ENCODE results near the gene POFUT2. TPM values are rescaled to one million over a fixed set of nuclear protein-coding genes. Genes with fewer than 3 reads are reported as not detected.

POFUT2 gene
- total RNA-seq, 2 experiments from 2014 or later: 14.4 to 15.9 TPM

DNA sequence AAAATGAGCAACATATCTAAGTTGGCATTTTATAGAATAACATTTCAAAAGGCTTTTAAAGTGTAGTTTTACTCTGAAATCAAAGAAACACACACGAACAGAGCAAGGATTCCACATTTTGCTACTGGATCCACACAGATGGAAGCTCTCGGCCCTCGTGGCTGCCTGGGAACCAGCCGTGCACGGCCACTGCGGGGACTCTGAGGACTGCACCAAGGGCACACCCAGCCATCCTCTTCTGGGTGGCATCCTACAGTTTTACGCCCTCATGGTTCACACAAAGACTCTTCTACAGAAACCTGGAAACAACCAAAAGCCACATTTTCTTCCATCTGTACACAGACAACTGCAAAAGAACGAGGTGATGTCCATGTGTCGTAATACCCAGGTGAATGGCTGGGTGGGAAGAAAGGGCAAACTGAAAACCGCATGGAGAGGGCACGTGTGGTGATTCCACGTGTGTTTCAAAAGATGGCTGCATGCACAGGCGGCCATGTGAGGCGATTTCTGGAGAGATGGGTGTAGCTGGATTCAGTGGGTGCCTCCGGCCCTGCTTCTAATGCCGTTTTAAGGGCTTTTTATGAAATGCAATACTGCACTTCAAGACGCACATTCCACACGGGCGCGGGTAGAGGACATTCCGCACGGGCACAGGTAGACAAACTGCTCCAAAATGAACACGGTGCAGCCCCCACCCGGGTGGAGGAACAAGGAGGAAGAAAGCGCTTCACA, 8.1 kb downstream of the POFUT2 start:
- intact Hi-C loops (cut with micrococcal nuclease): no loop called here
- no peak overlapping the region for H3K27ac Mint-ChIP-seq
- DNase-seq: no peak
- H3K4me3 Mint-ChIP-seq: no peak overlapping the region
- no peaks in the 10 kb centered on the region for H3K4me1 Mint-ChIP-seq (ENCODE audit: low read depth)
- peaks cover 22% of the 10 kb centered on the region for H3K36me3 Mint-ChIP-seq (ENCODE audit: low read depth)
- H3K9me3 Mint-ChIP-seq: no peaks in the 10 kb centered on the region
- CTCF ChIA-PET: no interaction called here
- no peaks in the 10 kb centered on the region for H3K27me3 Mint-ChIP-seq (ENCODE audit: low read depth)

DNA sequence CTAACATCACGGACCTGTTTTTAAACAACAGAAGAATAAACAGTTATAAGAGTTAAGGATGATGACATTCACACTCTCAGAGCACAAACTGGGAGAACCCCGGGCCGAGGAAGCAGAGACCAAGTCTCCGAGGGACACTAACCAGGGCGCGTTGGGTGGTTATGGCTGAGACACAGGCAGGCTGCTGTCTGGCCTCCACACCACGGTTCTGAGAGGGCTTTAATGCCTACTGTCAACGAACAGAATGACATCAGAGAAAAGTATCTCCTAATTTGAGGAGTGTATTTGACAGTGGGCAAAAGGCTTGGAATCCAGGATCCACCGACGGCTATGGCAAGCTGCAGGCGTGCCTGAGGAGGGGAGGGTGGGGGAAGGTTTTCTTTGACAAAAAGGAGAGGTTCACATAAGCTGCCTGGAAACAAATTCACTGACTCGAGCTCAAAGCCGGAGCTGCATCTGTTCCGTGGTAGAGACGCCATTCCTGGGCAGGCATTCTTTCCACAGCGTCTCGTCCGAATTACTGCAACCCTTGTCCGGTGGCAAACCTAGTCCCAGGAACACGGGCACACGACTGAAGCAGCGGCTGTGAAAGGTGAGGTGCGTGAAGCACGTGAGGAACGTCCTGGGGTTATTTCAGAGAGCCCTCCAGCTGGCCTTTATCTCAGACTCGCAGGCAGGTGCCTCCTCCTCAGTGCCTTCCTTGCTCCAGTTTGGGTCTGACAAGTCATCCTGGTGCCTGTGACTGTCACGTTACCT, 9.4 kb downstream of the POFUT2 start:
- Mint-ChIP-seq H3K27me3 (ENCODE audit: low read depth) (no peaks in the 10 kb centered on the region), H3K9me3 (no peaks in the 10 kb centered on the region), H3K36me3 (ENCODE audit: low read depth) (peaks cover 20% of the 10 kb centered on the region), H3K27ac (no peak overlapping the region), H3K4me3 (no peak overlapping the region), H3K4me1 (ENCODE audit: low read depth) (no peaks in the 10 kb centered on the region)
- CTCF ChIA-PET: no interaction called here
- intact Hi-C loops (cut with micrococcal nuclease): no loop called here
- DNase-seq: no peak

- Mint-ChIP-seq H3K36me3 (ENCODE audit: low read depth) (peaks cover 20% of the 10 kb centered on the region), H3K27ac (no peak overlapping the region), H3K4me1 (ENCODE audit: low read depth) (no peaks in the 10 kb centered on the region), H3K4me3 (no peak overlapping the region), H3K27me3 (ENCODE audit: low read depth) (no peaks in the 10 kb centered on the region), H3K9me3 (no peaks in the 10 kb centered on the region)
- CTCF ChIA-PET: no interaction called here
- intact Hi-C loops (cut with micrococcal nuclease): no loop called here
- no peak for DNase-seq
Measured at GRCh38 chr21:45277101-45278045, 10.3 kb downstream of the POFUT2 start.

GRCh38 chr21:45276596-45276995, 11.1 kb downstream of the POFUT2 start:
- H3K4me1 Mint-ChIP-seq (ENCODE audit: low read depth): no peaks in the 10 kb centered on the region
- intact Hi-C loops (cut with micrococcal nuclease): no loop called here
- H3K27ac Mint-ChIP-seq: no peak overlapping the region
- CTCF ChIA-PET: interaction anchor here (0.9 kb wide), 1 partner anchor 108 kb away, joined by 3 read pairs; no protein-coding TSS in a partner anchor
- DNase-seq: peak; percentile 2
- no peaks in the 10 kb centered on the region for H3K27me3 Mint-ChIP-seq (ENCODE audit: low read depth)
- peaks cover 19% of the 10 kb centered on the region for H3K36me3 Mint-ChIP-seq (ENCODE audit: low read depth)
- H3K4me3 Mint-ChIP-seq: no peak overlapping the region
- H3K9me3 Mint-ChIP-seq: no peaks in the 10 kb centered on the region

- Mint-ChIP-seq H3K4me1 (ENCODE audit: low read depth) (peaks cover 15% of the 10 kb centered on the region), H3K4me3 (no peak overlapping the region), H3K27ac (no peak overlapping the region), H3K9me3 (no peaks in the 10 kb centered on the region), H3K27me3 (ENCODE audit: low read depth) (no peaks in the 10 kb centered on the region), H3K36me3 (ENCODE audit: low read depth) (peaks cover 18% of the 10 kb centered on the region)
- no peak for DNase-seq
- CTCF ChIA-PET: interaction anchor here (1.3 kb wide), 1 partner anchor 20 kb away, joined by 6 read pairs; no protein-coding TSS in a partner anchor
- intact Hi-C loops (cut with micrococcal nuclease): no loop called here
Measured at GRCh38 chr21:45270306-45270821, 17.3 kb downstream of the POFUT2 start.

DNA sequence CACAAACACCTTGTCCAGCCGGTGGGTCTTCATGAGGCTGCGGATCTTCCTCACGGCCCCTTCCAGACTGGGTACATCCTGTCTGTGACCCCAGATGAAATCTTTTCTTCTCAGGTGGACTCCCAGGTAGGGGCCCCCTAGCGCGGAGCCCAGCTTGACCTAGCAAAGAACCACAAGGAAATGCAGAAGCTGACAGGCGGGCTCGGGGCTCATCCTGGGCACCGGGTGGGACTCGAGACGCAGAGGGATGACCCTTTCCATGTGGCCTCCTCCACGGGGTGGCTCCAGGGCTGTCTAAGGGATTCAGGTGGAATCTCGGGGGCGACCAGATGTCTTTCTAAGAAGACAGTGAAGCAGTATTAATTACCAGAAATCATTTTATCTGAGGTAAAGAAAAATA, 17.8 kb downstream of the POFUT2 start:
- no peak overlapping the region for H3K27ac Mint-ChIP-seq
- peaks cover 18% of the 10 kb centered on the region for H3K36me3 Mint-ChIP-seq (ENCODE audit: low read depth)
- CTCF ChIA-PET: no interaction called here
- no peaks in the 10 kb centered on the region for H3K27me3 Mint-ChIP-seq (ENCODE audit: low read depth)
- H3K4me3 Mint-ChIP-seq: no peak overlapping the region
- H3K9me3 Mint-ChIP-seq: no peaks in the 10 kb centered on the region
- intact Hi-C loops (cut with micrococcal nuclease): no loop called here
- H3K4me1 Mint-ChIP-seq (ENCODE audit: low read depth): peaks cover 15% of the 10 kb centered on the region
- DNase-seq: no peak

DNA sequence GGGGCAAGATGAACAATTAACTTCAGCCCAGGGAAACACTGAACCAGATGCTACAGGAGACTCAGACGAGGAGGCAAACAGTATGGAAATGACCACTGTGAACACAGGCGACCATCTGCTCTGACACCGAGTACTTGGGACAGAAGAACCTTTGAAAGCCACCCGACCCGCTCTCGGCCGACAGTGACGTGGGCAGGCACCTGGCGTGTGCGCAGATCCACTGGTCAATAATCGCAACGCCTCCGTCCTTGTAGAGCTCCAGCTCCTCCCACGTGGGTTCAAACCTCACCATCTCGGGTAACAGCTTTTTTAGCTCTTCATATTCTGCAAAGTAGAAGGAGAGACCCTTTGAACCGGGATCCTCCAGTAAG, 20.3 kb downstream of the POFUT2 start:
- CTCF ChIA-PET: no interaction called here
- Mint-ChIP-seq H3K27me3 (ENCODE audit: low read depth) (no peaks in the 10 kb centered on the region), H3K4me1 (ENCODE audit: low read depth) (peaks cover 15% of the 10 kb centered on the region), H3K27ac (no peak overlapping the region), H3K4me3 (no peak overlapping the region), H3K36me3 (ENCODE audit: low read depth) (peaks cover 18% of the 10 kb centered on the region), H3K9me3 (no peaks in the 10 kb centered on the region)
- intact Hi-C loops (cut with micrococcal nuclease): no loop called here
- no peak for DNase-seq

DNA sequence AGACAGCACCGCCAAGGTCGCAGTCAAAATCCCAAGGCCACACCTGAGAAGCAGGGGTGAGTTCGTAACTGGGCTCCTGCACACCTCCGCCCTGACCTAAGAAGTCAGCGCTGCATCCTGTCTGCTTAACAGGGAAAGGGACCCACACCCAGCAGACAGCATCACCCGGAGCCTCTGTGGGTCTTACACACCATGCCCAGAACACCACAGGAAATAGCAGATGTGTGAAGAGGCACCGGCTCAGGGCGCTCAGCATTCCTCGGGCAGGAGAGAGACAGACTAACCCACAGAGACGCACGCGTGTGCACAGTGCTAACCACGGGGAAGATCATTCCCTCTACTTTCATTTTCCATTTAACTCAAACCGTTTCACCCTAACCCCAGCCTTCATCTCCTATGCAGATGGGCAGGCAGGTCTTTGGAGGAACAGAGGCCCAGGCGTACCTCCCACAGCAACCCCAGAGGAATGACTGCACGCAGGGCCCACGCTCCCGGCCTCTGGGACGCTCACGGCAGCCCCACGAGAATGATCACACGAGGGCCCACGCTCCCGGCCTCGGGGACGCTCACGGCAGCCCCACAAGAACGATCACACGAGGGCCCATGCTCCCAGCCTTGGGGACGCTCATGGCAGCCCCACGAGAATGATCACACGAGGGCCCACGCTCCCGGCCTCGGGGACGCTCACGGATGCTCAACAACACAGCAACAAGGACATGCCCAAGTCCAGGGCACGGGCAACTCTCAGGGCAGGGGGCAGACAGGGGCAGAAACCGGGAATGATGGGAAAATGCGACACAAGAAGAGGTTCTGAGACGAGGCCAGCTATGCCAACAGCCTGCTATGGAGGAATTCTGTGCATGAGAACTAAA, 20.9 kb downstream of the POFUT2 start:
- peak overlapping the region; percentile 16 for H3K27ac Mint-ChIP-seq
- intact Hi-C loops (cut with micrococcal nuclease): no loop called here
- DNase-seq: peak; percentile 40
- H3K4me1 Mint-ChIP-seq (ENCODE audit: low read depth): peaks cover 15% of the 10 kb centered on the region
- no peak overlapping the region for H3K4me3 Mint-ChIP-seq
- H3K27me3 Mint-ChIP-seq (ENCODE audit: low read depth): no peaks in the 10 kb centered on the region
- H3K9me3 Mint-ChIP-seq: no peaks in the 10 kb centered on the region
- CTCF ChIA-PET: no interaction called here
- peaks cover 18% of the 10 kb centered on the region for H3K36me3 Mint-ChIP-seq (ENCODE audit: low read depth)

GRCh38 chr21:45265721-45266517, 21.8 kb downstream of the POFUT2 start:
- no peaks in the 10 kb centered on the region for H3K9me3 Mint-ChIP-seq
- CTCF ChIA-PET: no interaction called here
- no peak for DNase-seq
- intact Hi-C loops (cut with micrococcal nuclease): no loop called here
- H3K27ac Mint-ChIP-seq: no peak overlapping the region
- H3K36me3 Mint-ChIP-seq (ENCODE audit: low read depth): peaks cover 18% of the 10 kb centered on the region
- H3K4me3 Mint-ChIP-seq: no peak overlapping the region
- H3K27me3 Mint-ChIP-seq (ENCODE audit: low read depth): no peaks in the 10 kb centered on the region
- peaks cover 15% of the 10 kb centered on the region for H3K4me1 Mint-ChIP-seq (ENCODE audit: low read depth)

DNA sequence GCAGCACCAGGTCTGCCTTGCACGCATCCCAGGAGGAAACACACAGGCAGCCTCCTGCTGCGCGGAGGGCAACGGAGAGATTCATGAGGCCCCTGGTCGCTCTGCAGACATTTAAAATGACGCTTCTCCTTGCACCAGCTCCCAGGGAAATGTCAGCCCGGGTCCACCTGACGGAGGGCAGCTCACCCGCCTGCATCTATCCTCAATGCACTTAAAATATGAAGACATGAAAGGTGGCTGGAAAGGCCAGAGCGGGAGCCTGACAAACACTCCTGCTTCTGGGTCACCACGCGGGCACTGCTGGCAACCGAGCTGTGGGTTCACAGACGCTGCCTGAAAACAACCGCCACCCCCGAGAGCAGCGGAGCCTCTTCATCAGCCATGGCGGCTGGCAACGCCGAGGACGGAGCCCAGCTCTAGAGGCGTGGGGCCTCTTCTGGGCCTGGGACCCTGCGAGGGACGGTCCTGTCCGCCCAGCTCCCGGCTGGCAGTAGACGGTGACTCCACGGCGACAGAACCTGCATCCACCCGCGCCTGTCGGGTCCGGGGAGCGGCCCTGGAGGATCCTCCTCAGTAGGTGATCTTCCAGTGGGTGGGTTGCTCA, 22.7 kb downstream of the POFUT2 start:
- Mint-ChIP-seq H3K27ac (no peak overlapping the region), H3K36me3 (ENCODE audit: low read depth) (peaks cover 18% of the 10 kb centered on the region), H3K9me3 (no peaks in the 10 kb centered on the region), H3K4me3 (no peak overlapping the region), H3K27me3 (ENCODE audit: low read depth) (no peaks in the 10 kb centered on the region), H3K4me1 (ENCODE audit: low read depth) (peaks cover 15% of the 10 kb centered on the region)
- intact Hi-C loops (cut with micrococcal nuclease): no loop called here
- DNase-seq: no peak
- CTCF ChIA-PET: no interaction called here
